Activated T-cell treated with anti-CD3 and anti-CD28 coated beads for 48 hours (primary cell): Measurements from ENCODE around the gene PFKL.

Source experiments
- DNase-seq: peaks from one replicate; pipeline ENCODE4 v3.0.0-alpha.2; 2020; ENCODE audit warnings: low read depth

PFKL gene

GRCh38 chr21:44363278-44363677 is 63.4 kb downstream of the PFKL start:
- no peak for DNase-seq

GRCh38 chr21:44364151-44365053 is 64.5 kb downstream of the PFKL start:
- no peak for DNase-seq

- no peak for DNase-seq
These were observed 65.6 kb downstream of the PFKL start for GRCh38 chr21:44365251-44365966.

GRCh38 chr21:44365967-44366585 is 66.2 kb downstream of the PFKL start:
- no peak for DNase-seq

GRCh38 chr21:44366586-44367211 is 66.8 kb downstream of the PFKL start:
- no peak for DNase-seq

- DNase-seq, result no peak
These were observed 69.0 kb downstream of the PFKL start for GRCh38 chr21:44368711-44369446.

- no peak for DNase-seq
These were observed 70.3 kb downstream of the PFKL start for GRCh38 chr21:44370027-44370735.

- DNase-seq, result no peak
These were observed 71.0 kb downstream of the PFKL start for GRCh38 chr21:44370786-44371410.

- no peak for DNase-seq
These were observed 71.7 kb downstream of the PFKL start for GRCh38 chr21:44371596-44371995.

- no peak for DNase-seq
These were observed 72.8 kb downstream of the PFKL start for GRCh38 chr21:44372616-44373015.

GRCh38 chr21:44374601-44375280 is 74.9 kb downstream of the PFKL start:
- DNase-seq, result no peak

- no peak for DNase-seq
These were observed 75.4 kb downstream of the PFKL start for GRCh38 chr21:44375281-44375651.

- DNase-seq, result no peak
These were observed 75.9 kb downstream of the PFKL start for GRCh38 chr21:44375761-44376241.

- no peak for DNase-seq
These were observed 76.8 kb downstream of the PFKL start for GRCh38 chr21:44376606-44377005.
